ENCODE measurements around the gene HEMK1. TPM values are rescaled to one million over a fixed set of nuclear protein-coding genes. Genes with fewer than 3 reads are reported as not detected.

HEMK1 gene
- total RNA-seq, 1 experiment from 2014 or later, result 15.5 TPM

GRCh38 chr3:50633230-50633790, 64.0 kb downstream of the HEMK1 start:
- no peak overlapping the region for H3K4me3 ChIP-seq (ENCODE audit: insufficient read depth, low read depth, low read length)
- DNase-seq, result no peak
- no peaks in the 10 kb centered on the region for H3K27me3 ChIP-seq (ENCODE audit: control insufficient read depth, insufficient read depth, low read length)
- no peaks in the 10 kb centered on the region for H3K36me3 ChIP-seq (replicated peaks; ENCODE audit: control insufficient read depth, insufficient read depth, low read length)

DNA sequence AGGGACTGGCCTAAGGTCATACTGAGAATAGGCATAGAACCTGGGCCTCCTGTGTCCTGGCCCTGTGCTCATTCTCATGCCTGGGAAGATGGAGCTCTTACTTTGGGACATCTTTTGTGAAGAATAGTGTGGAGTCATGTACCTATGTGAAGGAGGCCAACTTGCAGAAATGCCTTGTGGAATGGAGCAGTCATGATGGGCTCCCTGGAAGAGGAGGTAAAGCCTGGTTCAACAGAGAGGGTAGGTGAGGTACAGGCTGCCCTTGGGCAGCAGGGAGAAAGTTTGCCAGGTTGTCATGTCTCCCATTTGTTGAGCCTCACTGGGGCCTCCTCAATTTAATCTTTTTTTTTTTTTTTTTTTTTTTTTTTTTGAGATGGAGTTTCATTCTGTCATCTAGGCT, 65.7 kb downstream of the HEMK1 start:
- H3K27me3 ChIP-seq (ENCODE audit: control insufficient read depth, insufficient read depth, low read length), result no peaks in the 10 kb centered on the region
- no peak overlapping the region for H3K4me3 ChIP-seq (ENCODE audit: insufficient read depth, low read depth, low read length)
- DNase-seq, result no peak
- H3K36me3 ChIP-seq (replicated peaks; ENCODE audit: control insufficient read depth, insufficient read depth, low read length), result no peaks in the 10 kb centered on the region

DNA sequence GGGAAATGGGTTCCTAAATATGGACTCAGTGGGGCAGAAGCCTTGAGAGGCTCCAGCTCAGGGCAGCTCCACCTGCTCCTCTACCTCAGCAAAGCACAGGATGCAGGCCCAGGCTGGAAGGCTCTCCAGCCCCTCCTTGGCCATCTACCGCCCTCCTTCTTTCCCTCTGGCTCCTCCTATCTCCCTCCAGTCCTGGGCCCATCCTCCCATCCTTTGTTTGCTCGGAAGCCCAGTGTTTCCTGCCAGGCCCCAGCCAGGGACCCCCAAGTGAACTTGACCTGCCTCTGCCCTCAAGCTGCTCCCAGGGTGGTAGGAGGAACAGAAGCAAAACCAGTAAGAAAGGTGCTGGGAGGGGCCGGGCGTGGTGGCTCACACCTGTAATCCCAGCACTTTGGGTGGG, 67.7 kb downstream of the HEMK1 start:
- peak; percentile 85 for DNase-seq
- H3K27me3 ChIP-seq (ENCODE audit: control insufficient read depth, insufficient read depth, low read length), result no peaks in the 10 kb centered on the region
- no peak overlapping the region for H3K4me3 ChIP-seq (ENCODE audit: insufficient read depth, low read depth, low read length)
- H3K36me3 ChIP-seq (replicated peaks; ENCODE audit: control insufficient read depth, insufficient read depth, low read length), result peaks cover 3% of the 10 kb centered on the region; the same call in 1 of the 2 replicates

DNA sequence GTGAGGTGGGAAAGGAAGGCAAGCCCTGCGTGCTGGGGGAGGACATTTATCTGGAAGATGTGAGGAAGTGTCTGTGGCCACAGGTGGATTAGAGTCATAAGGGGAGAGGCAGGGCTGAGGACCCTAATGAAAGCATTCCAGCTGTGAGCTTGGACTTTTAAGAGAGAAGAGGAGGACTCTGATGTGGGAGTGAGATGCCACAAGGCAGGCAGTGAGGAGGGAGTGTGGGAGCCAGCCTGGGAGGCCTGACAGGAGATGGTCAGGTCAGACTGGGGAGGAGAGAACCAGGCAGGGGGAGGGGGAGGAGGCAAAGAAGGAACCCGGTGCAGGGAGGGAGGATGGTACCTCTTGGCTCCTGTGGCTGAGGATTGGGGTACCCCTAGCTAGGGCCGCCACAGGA, 68.6 kb downstream of the HEMK1 start:
- Histone ChIP-seq H3K27me3 (ENCODE audit: control insufficient read depth, insufficient read depth, low read length) (no peaks in the 10 kb centered on the region), H3K4me3 (ENCODE audit: insufficient read depth, low read depth, low read length) (no peak overlapping the region), H3K36me3 (replicated peaks; ENCODE audit: control insufficient read depth, insufficient read depth, low read length) (peaks cover 3% of the 10 kb centered on the region)
- DNase-seq, result no peak

GRCh38 chr3:50639055-50639494, 69.8 kb downstream of the HEMK1 start:
- DNase-seq, result no peak
- no peaks in the 10 kb centered on the region for H3K27me3 ChIP-seq (ENCODE audit: control insufficient read depth, insufficient read depth, low read length)
- H3K4me3 ChIP-seq (ENCODE audit: insufficient read depth, low read depth, low read length), result no peak overlapping the region
- peaks cover 5% of the 10 kb centered on the region for H3K36me3 ChIP-seq (replicated peaks; ENCODE audit: control insufficient read depth, insufficient read depth, low read length)

DNA sequence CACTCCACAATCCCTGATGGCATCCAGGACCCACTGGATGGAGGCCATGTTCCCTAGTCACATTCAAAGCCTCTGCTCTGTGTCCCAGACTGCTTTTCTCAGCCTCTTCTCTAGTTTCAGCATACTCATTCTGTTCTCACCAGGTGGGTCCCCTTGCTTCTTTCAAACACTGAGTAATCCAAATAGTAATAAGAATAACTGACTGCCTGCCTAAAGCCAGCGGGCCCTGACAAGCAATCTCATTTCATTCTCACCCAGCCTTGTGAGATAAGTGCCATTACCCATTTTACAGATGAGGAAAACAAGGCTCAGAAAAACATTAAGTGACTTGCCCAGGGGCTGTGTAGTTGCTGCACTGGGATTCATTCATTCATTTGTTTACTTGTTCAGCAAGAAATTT, 73.1 kb downstream of the HEMK1 start:
- no peak for DNase-seq
- Histone ChIP-seq H3K4me3 (ENCODE audit: insufficient read depth, low read depth, low read length) (no peak overlapping the region), H3K27me3 (ENCODE audit: control insufficient read depth, insufficient read depth, low read length) (no peaks in the 10 kb centered on the region), H3K36me3 (replicated peaks; ENCODE audit: control insufficient read depth, insufficient read depth, low read length) (peaks cover 8% of the 10 kb centered on the region)

- Histone ChIP-seq H3K36me3 (replicated peaks; ENCODE audit: control insufficient read depth, insufficient read depth, low read length) (peaks cover 8% of the 10 kb centered on the region), H3K27me3 (ENCODE audit: control insufficient read depth, insufficient read depth, low read length) (no peaks in the 10 kb centered on the region), H3K4me3 (ENCODE audit: insufficient read depth, low read depth, low read length) (no peak overlapping the region)
- no peak for DNase-seq
Measured at GRCh38 chr3:50644561-50644960, 75.2 kb downstream of the HEMK1 start.

GRCh38 chr3:50645378-50645777, 76.1 kb downstream of the HEMK1 start:
- H3K27me3 ChIP-seq (ENCODE audit: control insufficient read depth, insufficient read depth, low read length), result no peaks in the 10 kb centered on the region
- H3K4me3 ChIP-seq (ENCODE audit: insufficient read depth, low read depth, low read length), result no peak overlapping the region
- H3K36me3 ChIP-seq (replicated peaks; ENCODE audit: control insufficient read depth, insufficient read depth, low read length), result peaks cover 8% of the 10 kb centered on the region
- no peak for DNase-seq

Other genes with a start within 250 kb of the HEMK1 start
- gene HYAL2, start 246.8 kb upstream of the HEMK1 start, total RNA-seq (2014; rRNA removed; shearing (Covaris generic)), result 122 TPM in 2 replicates
- gene TUSC2, start 241.3 kb upstream of the HEMK1 start, total RNA-seq (2014; rRNA removed; shearing (Covaris generic)), result 36.3 and 42.1 TPM in 2 replicates
- 11.4 and 16.7 TPM in 2 replicates for gene RASSF1, start 228.7 kb upstream of the HEMK1 start, total RNA-seq (2014; rRNA removed; shearing (Covaris generic))
- 1.1 and 1.3 TPM in 2 replicates for gene ZMYND10, start 223.8 kb upstream of the HEMK1 start, total RNA-seq (2014; rRNA removed; shearing (Covaris generic))
- gene NPRL2, start 218.7 kb upstream of the HEMK1 start, total RNA-seq (2014; rRNA removed; shearing (Covaris generic)), result 41.1 and 41.6 TPM in 2 replicates
- gene CYB561D2, start 218.7 kb upstream of the HEMK1 start, total RNA-seq (2014; rRNA removed; shearing (Covaris generic)), result 19.0 and 20.0 TPM in 2 replicates
- gene TMEM115, start 210.0 kb upstream of the HEMK1 start, total RNA-seq (2014; rRNA removed; shearing (Covaris generic)), result 33.1 and 38.7 TPM in 2 replicates
- 5.5 and 5.9 TPM in 2 replicates for gene CACNA2D2, start 65.9 kb upstream of the HEMK1 start, total RNA-seq (2014; rRNA removed; shearing (Covaris generic))
- 12.5 and 19.3 TPM in 2 replicates for gene C3orf18, start 1.8 kb upstream of the HEMK1 start, total RNA-seq (2014; rRNA removed; shearing (Covaris generic))
- 0.96 and 1.6 TPM in 2 replicates for gene CISH, start 42.3 kb downstream of the HEMK1 start, total RNA-seq (2014; rRNA removed; shearing (Covaris generic))
- 72.5 and 73.1 TPM in 2 replicates for gene MAPKAPK3, start 47.6 kb downstream of the HEMK1 start, total RNA-seq (2014; rRNA removed; shearing (Covaris generic))
- 2.0 and 3.2 TPM in 2 replicates for gene DOCK3, start 105.4 kb downstream of the HEMK1 start, total RNA-seq (2014; rRNA removed; shearing (Covaris generic))

Data from H7 (cell line).